G401 (cell line): ENCODE data around the gene SKI. TPM values are rescaled to one million over a fixed set of nuclear protein-coding genes. Genes with fewer than 3 reads are reported as not detected.

Experiments used
- DNase-seq: peaks from one replicate; pipeline ENCODE4 v3.0.0-alpha.2; 2015; ENCODE audit warnings: low spot score
- in situ Hi-C: cut with HindIII; loops from 2 replicates; pipeline ENCODE4 v1.10.0; 2016; ENCODE audit warnings: low sequenced_read_pairs, mixed read lengths
- total RNA-seq: library from RNA; depleted of rRNA; stranded (reverse); fragments of >200 nt; shearing (Covaris generic); gene quantifications from 2 replicates; pipeline ENCODE4 v1.2.3, GENCODE V29; 2014

SKI gene
- total RNA-seq, 1 experiment from 2014 or later, result 15.2 TPM

- DNase-seq, result peak; percentile 28
- in situ Hi-C loops, result no loop called here
These were observed 42.4 kb downstream of the SKI start for GRCh38 chr1:2270260-2271100.

- in situ Hi-C loops, result no loop called here
- DNase-seq, result no peak
These were observed 43.1 kb downstream of the SKI start for GRCh38 chr1:2271211-2271721.

- in situ Hi-C loops, result no loop called here
These were observed 43.9 kb downstream of the SKI start for GRCh38 chr1:2271841-2272655.

GRCh38 chr1:2272686-2273400 is 44.7 kb downstream of the SKI start:
- peak; percentile 65 for DNase-seq
- in situ Hi-C loops, result no loop called here

More at GRCh38 chr1:2271841-2272655, 43.9 kb downstream of the SKI start:
- DNase-seq, result no peak

GRCh38 chr1:2273401-2274090 is 45.4 kb downstream of the SKI start:
- DNase-seq, result no peak
- in situ Hi-C loops, result no loop called here

- in situ Hi-C loops, result no loop called here
These were observed 46.3 kb downstream of the SKI start for GRCh38 chr1:2274231-2274928.

GRCh38 chr1:2274929-2275475 is 46.9 kb downstream of the SKI start:
- no peak for DNase-seq
- in situ Hi-C loops, result no loop called here

More at GRCh38 chr1:2274231-2274928, 46.3 kb downstream of the SKI start:
- no peak for DNase-seq

- peak; percentile 73 for DNase-seq
- in situ Hi-C loops, result no loop called here
These were observed 47.8 kb downstream of the SKI start for GRCh38 chr1:2275796-2276536.

GRCh38 chr1:2276803-2277580 is 48.9 kb downstream of the SKI start:
- DNase-seq, result no peak
- in situ Hi-C loops, result no loop called here

- no peak for DNase-seq
- in situ Hi-C loops, result no loop called here
These were observed 49.8 kb downstream of the SKI start for GRCh38 chr1:2277741-2278488.

- in situ Hi-C loops, result no loop called here
- DNase-seq, result no peak
These were observed 50.6 kb downstream of the SKI start for GRCh38 chr1:2278591-2279209.

- no peak for DNase-seq
These were observed 51.1 kb downstream of the SKI start for GRCh38 chr1:2279210-2279639.

GRCh38 chr1:2279817-2280216 is 51.7 kb downstream of the SKI start:
- in situ Hi-C loops, result no loop called here
- no peak for DNase-seq

More at GRCh38 chr1:2279210-2279639, 51.1 kb downstream of the SKI start:
- in situ Hi-C loops, result no loop called here

- DNase-seq, result no peak
These were observed 54.6 kb downstream of the SKI start for GRCh38 chr1:2282556-2283270.

More at GRCh38 chr1:2282556-2283270, 54.6 kb downstream of the SKI start:
- in situ Hi-C loops, result no loop called here
